CD4-positive, alpha-beta T cell treated with Interleukin-2 at 100 ng/mL for 4 hours (primary cell): ENCODE measurements around the gene DCAF7.

ENCODE experiments used
- DNase-seq: peaks from one replicate; pipeline ENCODE4 v3.0.0-alpha.2; 2020; ENCODE audit warnings: low spot score

The DCAF7 gene

GRCh38 chr17:63629627-63630026 lies 79.3 kb downstream of the DCAF7 start:
- DNase-seq: no peak

- no peak for DNase-seq
Observed at GRCh38 chr17:63631062-63631461, 80.8 kb downstream of the DCAF7 start.

GRCh38 chr17:63631626-63632025 lies 81.3 kb downstream of the DCAF7 start:
- DNase-seq: no peak

- no peak for DNase-seq
Observed at GRCh38 chr17:63633742-63634141, 83.5 kb downstream of the DCAF7 start.

- DNase-seq: no peak
Observed at GRCh38 chr17:63634163-63634562, 83.9 kb downstream of the DCAF7 start.

GRCh38 chr17:63634816-63635215 lies 84.5 kb downstream of the DCAF7 start:
- DNase-seq: no peak

GRCh38 chr17:63635290-63635689 lies 85.0 kb downstream of the DCAF7 start:
- DNase-seq: no peak

- DNase-seq: no peak
Observed at GRCh38 chr17:63635787-63636186, 85.5 kb downstream of the DCAF7 start.

- no peak for DNase-seq
Observed at GRCh38 chr17:63639125-63639524, 88.8 kb downstream of the DCAF7 start.

- DNase-seq: no peak
Observed at GRCh38 chr17:63640038-63640437, 89.8 kb downstream of the DCAF7 start.

- DNase-seq: no peak
Observed at GRCh38 chr17:63641692-63642448, 91.6 kb downstream of the DCAF7 start.
